HG03108 (cell line): ENCODE data around the gene SAMD5.

Source experiments
- ATAC-seq: cut with Tn5 transposase; IDR thresholded peaks from one replicate; pipeline ENCODE4 v1.9.1; 2021; ENCODE audit warnings: moderate library complexity; ENCODE audit not compliant: unreplicated experiment

Gene SAMD5

DNA sequence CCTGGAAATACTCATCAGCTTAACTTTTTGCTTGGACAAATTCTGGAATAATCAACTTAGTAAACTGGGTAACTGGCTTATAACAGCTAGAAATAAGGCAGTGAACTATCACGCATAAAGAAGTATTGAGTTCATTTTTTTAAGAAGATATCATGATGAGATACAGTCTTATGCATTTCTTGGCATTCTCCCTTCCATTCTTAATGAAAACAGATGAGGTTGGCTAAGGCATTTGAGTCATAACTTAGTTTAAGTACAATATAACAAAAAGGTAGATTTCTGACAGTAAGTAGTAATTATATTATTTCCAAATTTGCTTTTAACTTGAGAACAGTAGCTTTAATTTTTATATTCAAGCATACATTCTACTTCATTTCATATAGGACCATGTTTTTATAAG is 56.1 kb downstream of the SAMD5 start:
- ATAC-seq, result no peak

GRCh38 chr6:147566244-147566898 is 57.9 kb downstream of the SAMD5 start:
- ATAC-seq, result no peak

- no peak for ATAC-seq
Measured at GRCh38 chr6:147567141-147567805, 58.8 kb downstream of the SAMD5 start.

DNA sequence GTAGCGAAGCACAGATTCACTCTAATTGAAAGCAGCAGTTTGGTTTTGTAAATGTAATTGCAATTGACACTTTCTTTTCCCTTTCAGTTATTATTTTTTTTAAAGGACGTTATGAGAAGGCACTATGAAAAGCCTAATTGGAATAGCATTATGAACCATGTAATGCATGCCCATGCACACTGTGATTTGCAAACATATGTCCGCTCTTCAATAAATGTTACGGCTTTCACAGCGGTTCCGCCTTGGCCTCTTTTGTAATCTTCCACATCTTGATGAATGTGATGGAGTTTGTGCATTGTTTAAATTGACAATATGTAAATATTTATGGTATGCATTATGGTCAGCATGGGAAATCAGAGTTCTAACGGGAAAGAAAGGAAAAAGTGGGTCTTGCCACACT is 61.3 kb downstream of the SAMD5 start:
- no peak for ATAC-seq

DNA sequence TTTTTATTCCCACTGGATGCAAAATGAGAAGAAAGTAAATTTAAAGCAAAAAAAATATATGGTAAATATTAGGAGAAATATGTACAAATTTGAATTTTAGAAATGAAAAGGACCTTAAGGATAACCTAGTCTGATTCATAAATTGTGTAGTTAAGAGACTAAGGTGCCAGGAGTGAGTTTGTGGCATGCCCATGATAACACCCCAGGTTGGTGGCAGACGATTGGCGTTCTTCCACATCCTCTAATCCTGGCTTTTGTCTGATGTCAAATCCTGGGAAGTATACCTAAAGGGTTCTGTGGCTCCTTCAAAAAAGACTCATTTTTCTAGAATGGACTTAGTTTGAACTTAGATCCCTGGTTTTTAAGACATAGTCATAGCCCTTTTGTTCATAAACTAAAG is 62.2 kb downstream of the SAMD5 start:
- ATAC-seq, result no peak

DNA sequence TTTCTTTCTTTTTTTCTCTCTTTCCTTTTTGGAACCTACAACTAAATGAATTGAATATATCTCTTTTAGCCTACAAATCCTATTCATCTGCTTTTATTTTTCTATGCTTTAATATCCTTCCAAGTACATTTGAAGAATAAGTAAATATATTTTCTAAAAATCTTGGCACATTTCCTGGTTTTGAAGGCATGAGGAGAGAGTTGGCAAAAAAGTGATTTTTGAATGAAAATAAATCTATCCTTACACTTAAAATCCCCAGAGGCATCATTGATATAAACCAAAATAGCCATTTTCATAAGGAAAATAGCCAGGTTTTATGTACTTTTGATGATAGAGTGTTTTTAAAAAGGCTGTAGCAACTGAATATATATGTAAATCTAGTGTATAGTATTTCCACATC is 69.0 kb downstream of the SAMD5 start:
- no peak for ATAC-seq

DNA sequence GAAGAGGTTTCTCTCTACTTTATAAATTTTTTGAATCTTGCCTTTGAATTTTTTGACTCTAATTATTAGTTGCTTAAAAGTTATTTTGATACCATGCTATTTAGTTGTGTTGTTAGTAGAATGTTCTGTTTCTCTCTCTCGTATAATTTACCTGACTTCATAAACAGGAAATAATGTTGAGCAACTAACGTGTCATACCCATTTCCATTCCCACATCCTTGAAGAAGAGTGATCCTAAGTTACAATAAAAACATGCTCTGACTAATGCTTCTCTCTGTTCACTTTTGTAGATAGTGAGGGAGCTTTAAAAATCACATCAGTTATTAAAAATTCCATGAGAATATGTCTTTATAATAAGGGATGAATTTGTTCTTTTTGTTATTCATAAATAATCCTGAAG is 69.7 kb downstream of the SAMD5 start:
- ATAC-seq, result no peak

- ATAC-seq, result no peak
Measured at GRCh38 chr6:147578883-147579282, 70.4 kb downstream of the SAMD5 start.

- ATAC-seq, result no peak
Measured at GRCh38 chr6:147579667-147580066, 71.2 kb downstream of the SAMD5 start.

- no peak for ATAC-seq
Measured at GRCh38 chr6:147582991-147583390, 74.5 kb downstream of the SAMD5 start.

GRCh38 chr6:147585256-147585655 is 76.8 kb downstream of the SAMD5 start:
- no peak for ATAC-seq

DNA sequence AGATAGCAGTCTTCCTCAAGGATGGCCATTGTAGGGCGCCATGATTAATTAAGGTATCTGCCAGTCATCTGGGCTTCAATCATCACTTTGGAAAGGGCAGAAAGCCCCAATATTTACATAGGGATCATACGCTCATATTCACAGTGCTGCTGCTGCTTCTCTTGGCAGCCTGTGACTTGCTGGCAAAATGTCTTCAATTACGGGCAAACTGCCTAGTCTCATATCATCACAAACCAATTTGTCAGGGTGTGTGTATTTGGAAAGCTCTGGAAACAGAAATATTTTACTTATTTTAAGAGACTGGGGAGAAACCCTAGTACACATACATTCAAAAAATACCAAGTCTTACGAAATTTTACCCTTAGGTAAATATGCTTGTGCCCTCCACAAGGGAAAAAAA is 77.6 kb downstream of the SAMD5 start:
- no peak for ATAC-seq

DNA sequence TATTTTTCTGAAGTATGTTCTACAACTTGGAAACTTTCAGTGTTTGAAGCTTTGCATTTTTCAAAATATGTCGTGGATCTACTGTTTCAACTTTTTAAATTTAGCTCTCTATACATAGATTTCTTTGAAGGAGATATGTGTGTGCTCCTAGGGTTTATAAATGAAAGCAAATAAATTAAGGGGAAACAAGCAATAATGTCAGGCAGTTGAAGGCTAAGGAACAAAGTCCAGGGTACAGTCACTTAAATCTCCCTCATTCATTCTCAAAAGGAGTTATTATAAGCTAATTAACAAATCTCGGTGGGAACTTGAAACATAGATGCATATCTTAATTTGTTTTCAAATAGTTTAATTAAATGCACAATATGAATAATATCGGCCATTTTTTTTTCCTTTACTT is 79.4 kb downstream of the SAMD5 start:
- ATAC-seq, result no peak

DNA sequence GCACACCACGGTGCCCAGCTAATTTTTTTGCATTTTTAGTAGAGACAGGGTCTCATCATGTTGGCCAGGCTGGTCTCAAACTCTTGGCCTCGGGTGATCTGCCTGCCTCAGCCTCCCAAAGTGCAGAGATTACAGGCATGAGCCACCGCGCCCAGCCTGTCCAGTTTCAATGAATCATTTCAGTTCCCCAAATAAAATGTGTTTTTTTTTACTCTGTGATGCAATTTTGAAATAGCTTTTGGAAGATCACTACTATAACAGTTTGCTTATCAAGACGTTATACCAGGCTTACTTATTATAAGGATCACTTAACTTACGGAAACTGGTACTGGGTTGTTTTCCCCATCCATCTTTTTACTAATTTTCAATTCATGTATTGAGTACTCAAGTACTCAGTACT is 80.0 kb downstream of the SAMD5 start:
- ATAC-seq, result no peak

GRCh38 chr6:147589739-147590250 is 81.3 kb downstream of the SAMD5 start:
- ATAC-seq, result no peak

DNA sequence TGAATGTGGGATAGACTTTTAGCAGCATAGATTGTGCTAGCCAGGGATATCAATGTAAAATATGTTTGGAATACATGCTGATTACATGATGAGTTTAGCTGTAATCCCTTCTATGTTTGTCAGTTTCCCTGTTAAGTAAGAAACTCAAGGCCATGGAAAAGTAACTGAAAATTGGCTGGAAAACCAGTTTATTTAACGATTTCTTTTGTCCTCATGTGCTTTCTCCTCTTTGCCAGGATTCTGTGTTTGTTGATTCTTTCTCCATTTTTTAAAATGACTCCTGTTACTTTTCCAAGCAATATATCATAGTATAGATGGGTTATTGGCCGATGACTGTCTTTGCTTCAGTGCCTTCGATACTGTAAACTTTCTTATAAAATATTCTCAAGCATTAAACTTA is 87.5 kb downstream of the SAMD5 start:
- no peak for ATAC-seq

- no peak for ATAC-seq
Measured at GRCh38 chr6:147603392-147604081, 95.0 kb downstream of the SAMD5 start.

GRCh38 chr6:147604373-147604772 is 95.9 kb downstream of the SAMD5 start:
- ATAC-seq, result no peak

- ATAC-seq, result no peak
Measured at GRCh38 chr6:147611992-147612391, 103.5 kb downstream of the SAMD5 start.

DNA sequence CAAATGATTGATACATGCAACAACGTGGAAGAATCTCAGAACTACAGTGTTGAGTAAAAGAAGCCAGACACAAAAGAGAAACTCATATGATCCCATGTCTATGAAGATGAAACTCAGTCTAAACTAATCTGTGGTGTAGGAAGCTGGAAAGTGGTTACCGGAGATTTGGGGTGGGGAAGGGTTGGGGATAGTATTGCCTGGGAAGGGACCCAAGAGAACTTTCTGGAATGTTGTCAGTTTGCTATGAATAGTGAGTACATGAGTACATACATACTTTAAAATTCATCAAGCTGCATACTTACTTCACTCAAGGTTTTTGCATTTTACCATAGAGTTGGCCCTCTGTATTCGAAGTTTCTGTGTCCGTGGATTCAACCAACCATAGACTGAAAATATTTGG is 106.0 kb downstream of the SAMD5 start:
- ATAC-seq, result no peak

- ATAC-seq, result no peak
Measured at GRCh38 chr6:147615659-147616456, 107.4 kb downstream of the SAMD5 start.
